ENCODE measurements around the gene SLC7A14.

DNA sequence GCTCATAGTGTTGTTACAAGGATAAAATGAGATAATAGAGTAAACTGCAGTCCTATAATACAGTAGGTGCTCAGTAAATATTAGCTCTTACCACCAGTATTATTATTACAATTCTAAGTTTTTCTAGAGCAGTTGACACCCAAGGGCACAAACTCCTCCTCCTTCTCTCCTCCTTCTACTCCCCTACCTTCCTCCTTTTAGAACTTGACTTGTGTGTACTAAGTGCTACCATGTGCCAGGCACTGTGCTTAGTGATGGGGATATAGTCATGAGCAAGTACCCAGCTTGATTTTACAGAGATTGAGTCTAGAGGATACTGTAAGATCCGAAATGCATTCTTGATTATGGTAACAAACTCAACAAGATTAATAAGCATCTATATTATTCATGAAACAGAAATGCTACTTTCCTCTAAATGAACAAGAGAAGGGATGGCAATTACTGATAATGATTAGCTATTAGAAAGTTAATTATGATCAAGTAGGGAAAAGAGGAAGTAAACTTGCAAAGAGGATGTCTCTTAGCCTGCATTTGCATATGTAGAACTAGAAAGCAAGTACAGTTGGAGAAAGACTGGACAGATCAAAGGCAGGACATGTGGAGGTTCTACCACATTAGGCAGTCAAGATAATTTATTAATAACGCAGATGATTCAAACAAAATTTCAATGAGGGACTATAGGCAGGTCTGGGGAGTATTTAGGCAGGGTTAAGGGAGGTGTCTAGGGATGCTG is 94.9 kb downstream of the SLC7A14 start:
- TF ChIP-seq FOS (IDR thresholded peaks at IDR 0.05; ENCODE audit: low read depth, low read length) (no peak), POLR2A (IDR thresholded peaks at IDR 0.05; ENCODE audit: low read depth, low read length) (no peak), RFX5 (IDR thresholded peaks at IDR 0.05; ENCODE audit: low read depth, low read length) (no peak), MAZ (IDR thresholded peaks at IDR 0.05; ENCODE audit: borderline replicate concordance, low read depth, low read length) (no peak), CEBPB (IDR thresholded peaks at IDR 0.05; ENCODE audit: low read depth, low read length) (no peak)
- TF ChIP-seq, protein P1, sequence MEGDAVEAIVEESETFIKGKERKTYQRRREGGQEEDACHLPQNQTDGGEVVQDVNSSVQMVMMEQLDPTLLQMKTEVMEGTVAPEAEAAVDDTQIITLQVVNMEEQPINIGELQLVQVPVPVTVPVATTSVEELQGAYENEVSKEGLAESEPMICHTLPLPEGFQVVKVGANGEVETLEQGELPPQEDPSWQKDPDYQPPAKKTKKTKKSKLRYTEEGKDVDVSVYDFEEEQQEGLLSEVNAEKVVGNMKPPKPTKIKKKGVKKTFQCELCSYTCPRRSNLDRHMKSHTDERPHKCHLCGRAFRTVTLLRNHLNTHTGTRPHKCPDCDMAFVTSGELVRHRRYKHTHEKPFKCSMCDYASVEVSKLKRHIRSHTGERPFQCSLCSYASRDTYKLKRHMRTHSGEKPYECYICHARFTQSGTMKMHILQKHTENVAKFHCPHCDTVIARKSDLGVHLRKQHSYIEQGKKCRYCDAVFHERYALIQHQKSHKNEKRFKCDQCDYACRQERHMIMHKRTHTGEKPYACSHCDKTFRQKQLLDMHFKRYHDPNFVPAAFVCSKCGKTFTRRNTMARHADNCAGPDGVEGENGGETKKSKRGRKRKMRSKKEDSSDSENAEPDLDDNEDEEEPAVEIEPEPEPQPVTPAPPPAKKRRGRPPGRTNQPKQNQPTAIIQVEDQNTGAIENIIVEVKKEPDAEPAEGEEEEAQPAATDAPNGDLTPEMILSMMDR (conservative IDR thresholded peaks at IDR 0.05; ENCODE audit: low read depth, low read length): no peak
- TF ChIP-seq, protein P2, sequence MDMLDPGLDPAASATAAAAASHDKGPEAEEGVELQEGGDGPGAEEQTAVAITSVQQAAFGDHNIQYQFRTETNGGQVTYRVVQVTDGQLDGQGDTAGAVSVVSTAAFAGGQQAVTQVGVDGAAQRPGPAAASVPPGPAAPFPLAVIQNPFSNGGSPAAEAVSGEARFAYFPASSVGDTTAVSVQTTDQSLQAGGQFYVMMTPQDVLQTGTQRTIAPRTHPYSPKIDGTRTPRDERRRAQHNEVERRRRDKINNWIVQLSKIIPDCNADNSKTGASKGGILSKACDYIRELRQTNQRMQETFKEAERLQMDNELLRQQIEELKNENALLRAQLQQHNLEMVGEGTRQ (IDR thresholded peaks at IDR 0.05; ENCODE audit: low read depth, low read length): no peak

Data from IMR-90 (cell line).